ENCODE results near the gene SHANK3.

DNA sequence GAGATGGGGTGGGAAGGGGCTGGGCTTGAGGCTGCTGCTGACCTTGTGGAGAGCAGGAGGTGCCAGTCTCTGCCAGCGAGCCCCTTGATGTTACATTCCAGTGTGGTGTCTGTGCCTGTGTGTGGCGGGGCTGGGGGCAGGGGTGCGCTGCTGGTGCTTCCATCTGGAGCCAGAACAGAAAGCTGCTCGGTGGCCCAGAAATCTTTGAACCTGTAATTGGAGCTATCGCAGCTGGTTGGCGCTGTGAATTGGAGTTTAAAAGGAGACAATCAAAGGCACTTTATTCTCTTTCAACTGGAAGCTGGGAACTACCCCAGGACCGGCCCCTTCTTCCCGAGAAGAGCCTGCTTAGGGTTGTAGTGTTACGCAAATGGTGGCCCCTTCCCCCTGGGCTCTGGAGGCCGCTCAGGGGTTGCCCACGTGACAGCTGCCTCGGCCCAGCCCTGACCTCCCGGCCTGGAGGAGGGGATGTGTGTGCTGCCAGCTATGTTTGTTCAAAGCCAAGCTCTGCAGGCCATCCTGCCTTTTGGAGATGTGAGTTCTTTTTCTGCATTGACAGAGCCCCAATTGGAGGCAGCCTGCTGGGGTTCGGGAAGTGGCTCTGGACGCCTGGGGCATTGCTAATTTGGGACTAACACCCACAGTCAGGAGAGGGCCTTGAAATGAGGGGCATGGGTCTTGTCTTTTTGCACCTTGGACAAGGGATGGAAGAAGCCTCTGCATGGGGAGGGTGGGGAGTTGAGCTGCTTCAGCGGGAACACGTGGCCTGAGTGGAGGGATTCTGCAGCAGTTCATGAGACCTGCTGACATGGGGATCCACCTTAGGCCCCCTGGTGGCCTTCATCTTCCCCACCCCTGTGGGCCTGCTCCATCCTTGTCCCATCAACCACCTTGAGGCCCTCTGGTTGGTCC is 30.7 kb upstream of the SHANK3 start:
- TF ChIP-seq GATA2 (IDR thresholded peaks at IDR 0.05; ENCODE audit: low read depth, low read length) (no peak), GATA3 (IDR thresholded peaks at IDR 0.05; ENCODE audit: low read depth, low read length) (no peak)

Measured in SH-SY5Y (cell line).